ENCODE measurements around the gene PFN1.

DNA sequence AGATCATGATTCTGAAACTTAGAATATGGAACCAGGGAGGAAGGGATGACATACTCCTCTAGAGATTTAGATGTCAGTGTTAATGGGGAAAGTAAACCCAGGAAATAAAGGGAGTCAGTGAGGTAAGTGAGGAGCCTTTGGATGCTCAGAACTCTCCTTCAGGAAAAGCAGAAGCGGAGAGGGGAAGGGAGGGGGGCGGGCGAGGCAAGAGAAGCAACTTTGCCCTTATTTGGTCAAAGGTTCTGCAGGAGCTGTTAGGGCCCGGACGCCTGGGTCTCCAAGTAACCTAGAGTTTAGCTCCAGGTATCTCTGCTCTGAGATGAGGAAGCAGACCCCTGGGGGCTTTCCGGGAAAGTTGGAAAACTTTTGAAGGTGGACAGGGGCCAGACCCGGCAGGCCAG, 1.3 kb downstream of the PFN1 start:
- TF ChIP-seq TCF12 (IDR thresholded peaks at IDR 0.05; ENCODE audit: low read depth) (no peak), TEAD4 (IDR thresholded peaks at IDR 0.05) (no peak), CEBPB (IDR thresholded peaks at IDR 0.05) (no peak), CREB1 (IDR thresholded peaks at IDR 0.05; ENCODE audit: low read depth) (no peak), RAD21 (IDR thresholded peaks at IDR 0.05; ENCODE audit: low read depth) (no peak), EP300 (IDR thresholded peaks at IDR 0.05; ENCODE audit: borderline replicate concordance) (no peak), TAF1 (IDR thresholded peaks at IDR 0.05; ENCODE audit: low read depth) (no peak), YY1 (IDR thresholded peaks at IDR 0.05; ENCODE audit: low read depth) (no peak)
- TF ChIP-seq, protein P1, sequence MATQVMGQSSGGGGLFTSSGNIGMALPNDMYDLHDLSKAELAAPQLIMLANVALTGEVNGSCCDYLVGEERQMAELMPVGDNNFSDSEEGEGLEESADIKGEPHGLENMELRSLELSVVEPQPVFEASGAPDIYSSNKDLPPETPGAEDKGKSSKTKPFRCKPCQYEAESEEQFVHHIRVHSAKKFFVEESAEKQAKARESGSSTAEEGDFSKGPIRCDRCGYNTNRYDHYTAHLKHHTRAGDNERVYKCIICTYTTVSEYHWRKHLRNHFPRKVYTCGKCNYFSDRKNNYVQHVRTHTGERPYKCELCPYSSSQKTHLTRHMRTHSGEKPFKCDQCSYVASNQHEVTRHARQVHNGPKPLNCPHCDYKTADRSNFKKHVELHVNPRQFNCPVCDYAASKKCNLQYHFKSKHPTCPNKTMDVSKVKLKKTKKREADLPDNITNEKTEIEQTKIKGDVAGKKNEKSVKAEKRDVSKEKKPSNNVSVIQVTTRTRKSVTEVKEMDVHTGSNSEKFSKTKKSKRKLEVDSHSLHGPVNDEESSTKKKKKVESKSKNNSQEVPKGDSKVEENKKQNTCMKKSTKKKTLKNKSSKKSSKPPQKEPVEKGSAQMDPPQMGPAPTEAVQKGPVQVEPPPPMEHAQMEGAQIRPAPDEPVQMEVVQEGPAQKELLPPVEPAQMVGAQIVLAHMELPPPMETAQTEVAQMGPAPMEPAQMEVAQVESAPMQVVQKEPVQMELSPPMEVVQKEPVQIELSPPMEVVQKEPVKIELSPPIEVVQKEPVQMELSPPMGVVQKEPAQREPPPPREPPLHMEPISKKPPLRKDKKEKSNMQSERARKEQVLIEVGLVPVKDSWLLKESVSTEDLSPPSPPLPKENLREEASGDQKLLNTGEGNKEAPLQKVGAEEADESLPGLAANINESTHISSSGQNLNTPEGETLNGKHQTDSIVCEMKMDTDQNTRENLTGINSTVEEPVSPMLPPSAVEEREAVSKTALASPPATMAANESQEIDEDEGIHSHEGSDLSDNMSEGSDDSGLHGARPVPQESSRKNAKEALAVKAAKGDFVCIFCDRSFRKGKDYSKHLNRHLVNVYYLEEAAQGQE (IDR thresholded peaks at IDR 0.05; ENCODE audit: low read depth) = no peak
- TF ChIP-seq, protein P2, sequence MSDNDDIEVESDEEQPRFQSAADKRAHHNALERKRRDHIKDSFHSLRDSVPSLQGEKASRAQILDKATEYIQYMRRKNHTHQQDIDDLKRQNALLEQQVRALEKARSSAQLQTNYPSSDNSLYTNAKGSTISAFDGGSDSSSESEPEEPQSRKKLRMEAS (IDR thresholded peaks at IDR 0.05) = no peak
- TF ChIP-seq, protein P3, sequence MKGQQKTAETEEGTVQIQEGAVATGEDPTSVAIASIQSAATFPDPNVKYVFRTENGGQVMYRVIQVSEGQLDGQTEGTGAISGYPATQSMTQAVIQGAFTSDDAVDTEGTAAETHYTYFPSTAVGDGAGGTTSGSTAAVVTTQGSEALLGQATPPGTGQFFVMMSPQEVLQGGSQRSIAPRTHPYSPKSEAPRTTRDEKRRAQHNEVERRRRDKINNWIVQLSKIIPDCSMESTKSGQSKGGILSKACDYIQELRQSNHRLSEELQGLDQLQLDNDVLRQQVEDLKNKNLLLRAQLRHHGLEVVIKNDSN (IDR thresholded peaks at IDR 0.05) = no peak

Data from Ishikawa (cell line).